ENCODE results near the gene WDR45B.

WDR45B gene

DNA sequence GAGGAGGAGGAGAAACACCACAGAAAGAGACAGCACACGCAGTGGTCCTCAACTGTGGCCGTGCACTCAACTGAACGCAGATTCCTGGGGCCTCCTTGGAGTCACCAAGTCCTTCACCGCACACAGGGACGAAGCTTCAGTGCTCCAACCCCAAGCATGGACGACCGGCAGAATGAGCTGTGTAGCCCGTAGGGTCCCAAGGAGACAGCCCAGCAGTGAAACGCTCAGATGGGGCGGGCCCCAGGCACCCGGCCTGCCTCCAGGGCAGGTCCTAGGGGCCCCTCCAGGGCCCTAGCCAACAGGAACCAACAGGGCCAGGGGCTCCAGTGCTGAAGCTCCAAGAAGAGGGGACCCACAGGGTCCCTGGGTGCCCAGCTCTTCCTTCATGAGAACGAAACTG lies 37.0 kb upstream of the WDR45B start:
- TF ChIP-seq GATA3 (IDR thresholded peaks at IDR 0.05; ENCODE audit: low read depth, low read length) = no peak
- no peak for TF ChIP-seq GATA2 (IDR thresholded peaks at IDR 0.05; ENCODE audit: low read depth, low read length)

DNA sequence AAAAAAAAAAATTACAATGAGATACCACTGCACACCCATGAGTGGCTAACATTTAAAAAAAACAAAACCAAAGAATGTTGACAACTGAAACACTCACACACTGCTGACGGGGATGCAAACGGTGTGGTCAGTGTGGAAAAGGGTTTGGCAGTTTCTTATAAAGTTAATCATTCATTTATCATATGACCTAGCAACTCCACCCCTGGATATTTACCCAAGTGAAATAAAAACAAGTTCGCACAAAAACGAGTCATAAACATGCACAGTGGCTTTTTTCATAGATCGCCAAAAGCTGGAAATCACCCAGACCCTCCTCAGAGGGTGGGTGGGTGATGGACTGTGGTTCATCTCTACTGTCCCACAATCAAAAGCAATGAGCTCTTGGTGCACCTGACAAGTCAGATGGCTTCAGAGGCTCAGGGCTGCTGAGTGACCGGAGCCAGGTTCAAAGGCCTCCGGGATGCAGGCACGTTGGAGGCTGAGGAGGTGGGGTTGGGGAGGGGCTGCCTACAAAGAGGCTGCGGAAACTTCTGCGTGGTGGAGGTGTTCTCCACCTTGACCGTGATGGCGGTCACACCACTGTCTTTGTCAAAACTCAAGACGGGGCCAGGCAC lies 36.1 kb upstream of the WDR45B start:
- TF ChIP-seq GATA2 (IDR thresholded peaks at IDR 0.05; ENCODE audit: low read depth, low read length) = no peak
- no peak for TF ChIP-seq GATA3 (IDR thresholded peaks at IDR 0.05; ENCODE audit: low read depth, low read length)

DNA sequence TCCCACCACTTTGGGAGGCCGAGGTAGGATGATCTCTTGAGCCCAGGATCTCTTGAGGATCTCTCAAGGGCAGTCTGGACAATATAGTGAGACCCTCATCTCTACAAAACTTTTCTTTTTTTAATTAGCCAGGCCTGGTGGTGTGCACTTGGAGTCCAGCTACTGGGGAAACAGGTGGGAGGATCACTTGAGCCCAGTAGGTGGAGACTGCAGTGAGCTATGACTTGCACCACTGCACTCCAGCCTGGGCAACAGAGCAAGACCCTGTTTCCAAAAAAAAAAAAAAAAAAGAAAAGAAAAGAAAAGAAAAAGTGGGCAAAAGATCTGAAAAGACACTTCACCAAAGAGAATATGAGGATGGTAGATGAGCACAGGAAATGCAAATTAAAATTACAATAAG lies 35.3 kb upstream of the WDR45B start:
- TF ChIP-seq GATA2 (IDR thresholded peaks at IDR 0.05; ENCODE audit: low read depth, low read length) (no peak), GATA3 (IDR thresholded peaks at IDR 0.05; ENCODE audit: low read depth, low read length) (no peak)

DNA sequence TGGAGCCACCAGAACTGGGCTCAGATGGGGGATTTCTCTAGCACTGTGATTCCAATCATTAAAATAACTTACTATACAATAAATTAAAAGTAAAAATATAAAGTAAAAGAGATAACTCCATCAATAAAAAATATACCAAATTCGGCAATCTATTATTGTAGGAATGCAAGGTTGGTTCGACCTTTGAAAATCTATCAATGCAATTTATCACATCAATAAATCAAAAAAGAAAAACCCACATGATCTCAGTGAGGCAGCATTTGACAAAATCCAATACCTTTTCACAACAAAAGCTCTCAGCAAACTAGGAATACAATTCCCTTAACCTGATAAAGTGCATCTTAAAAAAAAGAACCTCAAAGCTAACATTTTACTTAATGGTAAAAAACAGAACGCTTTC lies 33.3 kb upstream of the WDR45B start:
- TF ChIP-seq GATA3 (IDR thresholded peaks at IDR 0.05; ENCODE audit: low read depth, low read length) (no peak), GATA2 (IDR thresholded peaks at IDR 0.05; ENCODE audit: low read depth, low read length) (no peak)

DNA sequence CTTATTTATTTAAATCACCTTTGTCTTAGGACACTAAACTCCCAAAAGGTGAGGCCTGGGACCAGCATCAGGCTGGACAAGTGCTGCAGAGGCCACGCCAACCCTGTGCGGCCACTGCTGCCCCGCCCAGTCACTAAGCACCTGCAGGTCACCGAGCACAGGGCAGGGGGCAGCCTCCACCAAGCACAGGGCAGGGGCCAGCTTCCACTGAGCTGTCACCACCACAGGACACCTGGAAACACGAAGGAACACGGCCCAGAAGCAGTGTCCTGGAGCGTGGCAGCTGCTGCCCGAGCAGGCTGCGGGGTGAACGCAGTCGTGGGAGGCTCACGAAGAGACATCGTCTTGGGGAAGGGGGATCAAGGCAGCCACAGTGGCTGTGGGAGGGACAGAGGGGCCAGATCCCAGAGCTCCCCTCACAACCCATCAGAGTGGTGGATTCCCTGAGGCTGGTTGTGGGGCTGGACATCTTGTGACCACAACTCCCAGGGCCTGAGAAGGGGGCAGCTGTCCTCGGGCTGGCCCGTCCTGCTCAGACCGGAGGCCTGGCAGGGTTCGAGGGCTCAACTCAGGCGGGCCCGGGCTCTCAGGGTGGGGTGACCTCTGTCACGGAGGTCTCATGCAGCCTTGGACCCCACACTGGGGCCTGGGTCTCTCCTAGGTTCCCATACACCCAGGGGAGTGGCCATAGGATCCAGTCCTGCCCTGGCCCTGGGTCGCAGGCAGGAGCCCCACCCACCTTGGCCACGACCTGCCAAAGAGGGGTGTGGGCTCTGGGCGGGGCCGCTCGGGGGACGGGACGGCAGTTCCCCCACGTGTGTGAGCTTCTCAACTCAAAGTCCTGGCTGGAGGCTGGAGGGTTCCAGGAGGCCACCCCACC lies 31.6 kb upstream of the WDR45B start:
- TF ChIP-seq GATA2 (IDR thresholded peaks at IDR 0.05; ENCODE audit: low read depth, low read length) = no peak
- TF ChIP-seq GATA3 (IDR thresholded peaks at IDR 0.05; ENCODE audit: low read depth, low read length) = no peak

DNA sequence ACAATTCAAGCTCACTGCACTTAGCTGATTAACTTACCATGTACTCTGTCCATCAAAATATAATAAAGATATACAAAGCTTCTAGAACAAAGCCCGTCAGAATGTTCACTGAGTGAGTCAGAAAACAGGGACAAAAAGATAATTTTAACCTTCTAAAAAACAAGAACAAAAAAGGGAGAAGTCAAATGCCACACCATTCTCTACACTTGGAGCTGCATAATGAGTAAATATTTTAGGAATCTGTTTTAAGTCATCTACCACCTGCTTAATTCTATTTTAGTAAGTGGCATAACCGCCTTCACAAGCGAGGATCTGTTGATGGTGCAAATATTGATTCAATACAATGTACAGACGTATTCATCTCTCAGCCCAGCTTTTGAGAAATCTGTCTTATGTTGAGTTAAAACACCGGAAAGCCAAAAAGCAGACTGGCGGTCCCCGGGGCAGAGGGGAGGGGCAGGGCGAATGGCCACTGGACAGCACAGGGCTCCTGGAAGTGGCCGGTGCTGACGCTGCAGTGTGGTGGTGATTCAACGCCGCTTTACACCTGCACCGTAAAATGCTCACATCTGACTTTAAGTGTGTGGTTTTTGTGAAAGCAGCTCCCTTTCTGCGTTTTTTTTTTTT lies 30.1 kb upstream of the WDR45B start:
- TF ChIP-seq GATA2 (IDR thresholded peaks at IDR 0.05; ENCODE audit: low read depth, low read length) = no peak
- no peak for TF ChIP-seq GATA3 (IDR thresholded peaks at IDR 0.05; ENCODE audit: low read depth, low read length)

DNA sequence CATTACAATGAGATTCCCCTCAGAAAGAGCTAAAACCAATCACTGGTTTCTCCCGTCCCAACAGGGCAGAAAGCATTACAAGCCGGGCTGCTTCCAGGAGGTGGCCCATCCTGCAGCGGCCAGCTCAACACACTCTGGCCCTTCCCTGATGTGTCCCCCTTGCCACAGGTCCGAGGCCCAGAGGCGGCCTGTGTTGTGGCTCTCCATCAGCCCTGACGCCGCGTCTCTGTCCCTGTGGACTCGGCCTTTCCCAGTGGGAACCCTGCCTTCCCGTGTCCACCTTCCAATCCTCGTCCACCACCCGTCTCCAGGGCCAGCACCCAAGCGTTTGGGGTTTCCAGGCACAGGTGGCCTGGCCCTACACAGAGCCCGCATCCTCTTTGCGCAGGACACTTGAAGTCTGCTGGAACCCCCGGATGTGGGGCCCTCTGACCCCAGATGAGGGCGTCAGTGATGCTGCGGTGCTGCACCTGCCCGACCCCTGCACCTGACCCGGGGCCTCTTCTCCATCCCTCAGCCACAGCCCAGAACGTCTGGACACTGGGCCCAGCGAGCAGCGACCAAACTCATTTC lies 29.2 kb upstream of the WDR45B start:
- TF ChIP-seq GATA2 (IDR thresholded peaks at IDR 0.05; ENCODE audit: low read depth, low read length) (no peak), GATA3 (IDR thresholded peaks at IDR 0.05; ENCODE audit: low read depth, low read length) (no peak)

DNA sequence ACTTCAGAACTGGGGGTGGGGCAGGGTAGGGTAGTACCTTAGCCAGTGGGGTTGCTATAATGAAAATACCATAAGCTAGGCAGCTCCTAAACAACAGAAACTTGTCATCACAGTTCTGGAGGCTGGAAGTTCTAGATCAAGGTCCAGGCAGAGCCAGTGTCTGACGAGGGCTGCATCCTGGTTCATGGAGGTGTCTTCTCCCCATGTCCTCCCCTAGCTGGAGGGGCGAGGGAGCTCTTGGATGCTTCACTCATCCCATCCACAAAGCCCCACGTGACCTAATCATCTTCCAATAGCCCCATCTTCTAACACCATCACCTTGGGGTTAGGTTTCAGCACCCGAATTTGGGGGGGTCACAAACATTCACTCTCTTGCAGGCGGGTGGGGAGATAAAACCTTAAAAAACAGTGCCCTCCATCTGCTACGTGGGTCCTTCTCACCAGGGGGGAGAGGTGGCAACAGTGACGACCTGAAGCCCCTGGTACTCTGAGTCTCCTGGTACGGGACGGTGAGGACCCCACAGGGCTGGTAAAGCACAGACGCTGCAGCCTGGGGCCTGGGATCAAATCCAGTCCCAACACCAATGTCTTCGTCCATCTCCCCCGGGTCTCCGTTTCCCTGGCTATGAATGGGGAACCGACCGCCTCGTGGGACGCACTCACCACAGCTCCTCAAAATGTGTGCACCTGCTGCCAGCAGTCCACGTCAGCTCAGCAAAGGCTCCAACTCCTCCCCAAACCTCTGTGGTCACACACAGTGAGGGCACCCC lies 27.4 kb upstream of the WDR45B start:
- TF ChIP-seq GATA3 (IDR thresholded peaks at IDR 0.05; ENCODE audit: low read depth, low read length) (no peak), GATA2 (IDR thresholded peaks at IDR 0.05; ENCODE audit: low read depth, low read length) (no peak)

DNA sequence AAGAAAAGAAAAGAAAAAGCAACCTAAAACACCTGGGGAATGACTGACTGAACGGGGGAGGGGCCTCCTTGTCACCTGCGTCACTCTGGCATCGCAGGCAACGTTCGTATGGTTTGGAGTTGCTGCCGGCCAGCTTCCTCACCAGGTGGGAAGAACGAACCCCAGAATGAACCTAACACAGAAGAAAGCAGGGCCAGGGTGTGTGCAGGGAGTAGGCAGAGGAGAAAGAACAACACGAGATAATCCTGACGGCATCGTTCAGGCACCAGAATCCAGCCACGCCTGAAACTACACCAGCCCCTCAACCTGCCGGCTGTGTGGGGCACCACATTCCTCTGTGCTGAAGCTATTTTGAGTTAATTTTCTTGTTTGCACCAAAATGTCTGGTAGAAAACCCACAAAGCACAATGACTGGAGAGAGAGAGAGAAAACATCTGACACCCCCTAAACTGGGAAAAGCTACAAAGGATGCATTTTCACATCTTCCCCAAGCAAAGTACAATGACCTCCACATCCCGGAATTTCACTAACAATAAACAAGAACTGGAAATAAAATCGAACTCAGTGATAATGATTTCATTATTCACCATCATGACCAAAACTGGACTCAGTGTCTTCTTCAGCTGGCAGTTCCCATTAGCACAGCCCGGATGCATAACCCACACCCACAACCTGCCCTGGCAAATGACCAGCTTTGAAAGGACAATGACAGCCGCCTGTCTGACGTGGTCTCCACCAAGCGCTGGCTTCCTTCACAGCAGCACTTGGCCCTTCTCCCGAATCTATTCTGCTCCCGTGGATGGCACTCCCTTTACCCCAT lies 26.6 kb upstream of the WDR45B start:
- TF ChIP-seq GATA2 (IDR thresholded peaks at IDR 0.05; ENCODE audit: low read depth, low read length) (no peak), GATA3 (IDR thresholded peaks at IDR 0.05; ENCODE audit: low read depth, low read length) (no peak)

DNA sequence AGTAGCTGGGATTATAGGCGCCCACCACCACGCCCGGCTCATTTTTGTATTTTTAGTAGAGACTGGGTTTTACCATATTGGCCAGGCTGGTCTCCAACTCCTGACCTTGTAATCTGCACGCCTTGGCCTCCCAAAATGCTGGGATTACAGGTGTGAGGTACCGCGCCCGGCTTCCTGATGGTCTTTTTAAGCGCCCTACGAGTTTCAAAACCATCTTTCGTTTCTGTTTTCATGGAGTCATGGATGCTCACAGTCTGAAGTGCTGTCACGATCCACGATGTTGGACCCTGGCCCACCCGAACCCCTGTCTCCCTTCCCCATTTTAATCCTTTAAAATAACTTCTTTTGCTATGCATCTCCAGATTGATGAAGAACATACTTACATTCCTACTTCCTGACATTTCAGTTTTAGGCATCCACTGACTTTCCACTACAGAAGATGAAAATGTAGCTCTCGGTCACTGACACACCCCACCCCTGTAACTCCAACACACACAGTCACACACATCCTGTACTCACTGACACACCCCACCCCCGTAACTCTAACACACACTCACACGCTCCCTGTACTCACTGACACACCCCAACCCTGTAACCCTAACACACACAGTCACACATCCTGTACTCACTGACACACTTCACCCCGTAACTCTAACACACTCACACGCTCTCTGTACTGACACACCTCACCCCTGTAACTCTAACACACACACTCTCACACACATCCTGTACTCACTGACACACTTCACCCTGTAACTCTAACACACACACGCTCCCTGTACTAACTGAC lies 22.6 kb upstream of the WDR45B start:
- TF ChIP-seq GATA3 (IDR thresholded peaks at IDR 0.05; ENCODE audit: low read depth, low read length) = no peak
- no peak for TF ChIP-seq GATA2 (IDR thresholded peaks at IDR 0.05; ENCODE audit: low read depth, low read length)

DNA sequence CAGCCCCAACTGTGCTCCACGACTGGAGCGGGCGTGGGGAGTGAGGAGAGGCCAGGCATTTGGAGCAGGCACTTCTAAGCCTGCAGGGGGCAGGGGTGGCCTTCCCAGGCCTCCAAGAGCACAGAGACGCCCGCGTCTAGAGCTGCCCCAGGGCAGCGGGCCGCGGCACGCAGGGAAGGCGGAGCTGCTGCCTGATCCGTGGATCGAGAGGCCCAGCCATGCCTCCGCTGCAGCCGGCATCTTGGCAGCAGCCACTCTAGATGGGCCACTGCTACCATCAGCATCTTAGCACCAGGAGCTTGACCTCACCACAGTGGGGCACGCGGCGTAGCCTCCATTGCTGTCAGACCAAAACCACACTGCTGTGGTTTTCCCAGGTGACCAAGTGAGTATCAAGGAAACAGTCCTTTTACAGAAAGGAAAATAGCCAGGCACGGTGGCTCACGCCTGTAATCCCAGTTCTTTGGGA lies 20.4 kb upstream of the WDR45B start:
- TF ChIP-seq GATA3 (IDR thresholded peaks at IDR 0.05; ENCODE audit: low read depth, low read length) (no peak), GATA2 (IDR thresholded peaks at IDR 0.05; ENCODE audit: low read depth, low read length) (no peak)

DNA sequence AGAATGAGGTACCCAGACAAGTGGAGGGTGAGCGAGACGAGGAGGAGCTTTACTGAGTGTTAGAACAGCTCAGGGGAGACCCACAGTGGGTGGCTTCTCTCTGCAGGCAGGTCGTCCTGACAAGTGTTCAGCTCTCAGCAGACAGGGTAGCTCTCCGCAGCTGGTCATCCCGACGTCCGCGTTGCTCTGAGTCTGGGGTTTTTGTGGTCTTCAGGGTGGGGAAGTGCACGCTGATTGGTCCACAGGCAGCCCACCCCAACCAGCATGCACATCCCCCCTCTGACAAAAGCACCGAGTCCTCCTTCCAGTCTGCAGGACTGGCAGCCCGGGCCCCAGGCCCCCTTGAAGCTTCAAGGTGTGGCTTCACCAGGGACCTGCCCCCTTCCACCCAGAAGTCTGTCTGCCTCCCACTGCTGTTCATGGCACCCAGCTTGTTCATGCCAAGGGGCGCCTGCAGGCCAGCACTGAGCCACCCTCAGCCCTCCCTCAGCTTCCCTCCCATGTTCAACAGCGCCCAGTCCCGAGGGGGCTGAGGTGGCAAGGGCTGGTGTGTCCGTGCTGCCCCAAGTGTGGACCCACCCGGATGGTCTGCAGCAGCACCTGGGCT lies 19.9 kb upstream of the WDR45B start:
- TF ChIP-seq GATA2 (IDR thresholded peaks at IDR 0.05; ENCODE audit: low read depth, low read length) = no peak
- TF ChIP-seq GATA3 (IDR thresholded peaks at IDR 0.05; ENCODE audit: low read depth, low read length) = no peak
